Mucosa of rectum (tissue), 2 donors: ENCODE measurements around the gene ANKRD23.

Experiments
- H3K27ac ChIP-seq, 2 donors: one replicate each; pipeline ENCODE4 v1.7.0; 2013; ENCODE audit warnings: inconsistent platforms in 2 of 2, low read depth in 2 of 2, low read length in 2 of 2
- H3K27me3 ChIP-seq, 2 donors: one replicate each; pipeline ENCODE4 v1.7.0; 2013; ENCODE audit warnings: low read length in 2 of 2; ENCODE audit not compliant: control insufficient read depth in 2 of 2, insufficient read depth in 2 of 2
- H3K36me3 ChIP-seq, 2 donors: one replicate each; pipeline ENCODE4 v1.7.0; 2013; ENCODE audit warnings: low read length in 2 of 2; ENCODE audit not compliant: control insufficient read depth in 2 of 2, insufficient read depth in 2 of 2
- H3K4me1 ChIP-seq, 2 donors: one replicate each; pipeline ENCODE4 v1.7.0; 2013; ENCODE audit warnings: low read length in 2 of 2, mild to moderate bottlenecking in 1 of 2; ENCODE audit not compliant: control insufficient read depth in 2 of 2, insufficient read depth in 2 of 2
- H3K4me3 ChIP-seq, 2 donors: one replicate each; pipeline ENCODE4 v1.7.0; 2013; ENCODE audit warnings: low read length in 2 of 2
- H3K9ac ChIP-seq, 2 donors: one replicate each; pipeline ENCODE4 v1.7.0; 2013; ENCODE audit warnings: low read length in 2 of 2, low read depth in 1 of 2, mild to moderate bottlenecking in 1 of 2
- H3K9me3 ChIP-seq, 2 donors: one replicate each; pipeline ENCODE4 v1.7.0; 2013; ENCODE audit warnings: low read length in 2 of 2; ENCODE audit not compliant: control insufficient read depth in 2 of 2
- donor health status: healthy.
- donor health status: Normal muscosa, but diverticular disease.

Gene ANKRD23

GRCh38 chr2:96869281-96869821 is 25.5 kb upstream of the ANKRD23 start:
- no peaks in the 10 kb centered on the region for H3K27me3 ChIP-seq
- H3K27ac ChIP-seq = peak overlapping the region; percentile 84 to 85
- H3K4me1 ChIP-seq = peaks cover 19 to 43% of the 10 kb centered on the region in 2 donors
- peak overlapping the region; percentile 71 to 73 for H3K4me3 ChIP-seq
- H3K9ac ChIP-seq = peak overlapping the region; percentile 75 to 84
- peaks cover 14 to 16% of the 10 kb centered on the region in 2 donors for H3K36me3 ChIP-seq
- H3K9me3 ChIP-seq = no peaks in the 10 kb centered on the region

- Histone ChIP-seq H3K36me3 (peaks cover 20 to 22% of the 10 kb centered on the region in 2 donors), H3K27me3 (no peaks in the 10 kb centered on the region), H3K4me1 (peaks cover 19 to 37% of the 10 kb centered on the region in 2 donors), H3K9ac (peak overlapping the region; percentile 75 to 84), H3K9me3 (no peaks in the 10 kb centered on the region), H3K27ac (peak overlapping the region; percentile 84 to 85), H3K4me3 (peak overlapping the region; percentile 71 to 73)
Observed at GRCh38 chr2:96868555-96869280, 24.9 kb upstream of the ANKRD23 start.

- Histone ChIP-seq H3K9me3 (no peaks in the 10 kb centered on the region), H3K36me3 (peaks cover 27 to 30% of the 10 kb centered on the region in 2 donors), H3K27me3 (no peaks in the 10 kb centered on the region), H3K9ac (peak overlapping the region; percentile 72 to 84), H3K27ac (peak overlapping the region; percentile 84 to 85), H3K4me3 (peak overlapping the region; percentile 71 to 73), H3K4me1 (peaks cover 19 to 34% of the 10 kb centered on the region in 2 donors)
Observed at GRCh38 chr2:96867756-96868554, 24.1 kb upstream of the ANKRD23 start.

GRCh38 chr2:96866986-96867755 is 23.4 kb upstream of the ANKRD23 start:
- H3K27me3 ChIP-seq = no peaks in the 10 kb centered on the region
- peak overlapping the region; percentile 71 to 73 for H3K4me3 ChIP-seq
- H3K4me1 ChIP-seq = peaks cover 19 to 34% of the 10 kb centered on the region in 2 donors
- peak overlapping the region in 1 of 2 donors; percentile 84 for H3K27ac ChIP-seq
- no peaks in the 10 kb centered on the region for H3K9me3 ChIP-seq
- peaks cover 27 to 31% of the 10 kb centered on the region in 2 donors for H3K36me3 ChIP-seq
- H3K9ac ChIP-seq = peak overlapping the region; percentile 72 to 84

GRCh38 chr2:96866586-96866985 is 22.8 kb upstream of the ANKRD23 start:
- Histone ChIP-seq H3K27me3 (no peaks in the 10 kb centered on the region), H3K9me3 (no peaks in the 10 kb centered on the region), H3K4me3 (peak overlapping the region in 1 of 2 donors; percentile 34), H3K36me3 (peaks cover 30 to 37% of the 10 kb centered on the region in 2 donors), H3K4me1 (peaks cover 24 to 34% of the 10 kb centered on the region in 2 donors), H3K9ac (no peak overlapping the region), H3K27ac (no peak overlapping the region)

- peaks cover 34 to 41% of the 10 kb centered on the region in 2 donors for H3K36me3 ChIP-seq
- H3K4me3 ChIP-seq = no peak overlapping the region
- no peak overlapping the region for H3K9ac ChIP-seq
- peaks cover 26 to 32% of the 10 kb centered on the region in 2 donors for H3K4me1 ChIP-seq
- no peak overlapping the region for H3K27ac ChIP-seq
- no peaks in the 10 kb centered on the region for H3K27me3 ChIP-seq
- no peaks in the 10 kb centered on the region for H3K9me3 ChIP-seq
Observed at GRCh38 chr2:96866149-96866548, 22.3 kb upstream of the ANKRD23 start.

GRCh38 chr2:96865654-96866053 is 21.8 kb upstream of the ANKRD23 start:
- Histone ChIP-seq H3K27ac (no peak overlapping the region), H3K9ac (no peak overlapping the region), H3K36me3 (peaks cover 34 to 42% of the 10 kb centered on the region in 2 donors)

GRCh38 chr2:96864343-96865091 is 20.7 kb upstream of the ANKRD23 start:
- Histone ChIP-seq H3K4me1 (peaks cover 20 to 24% of the 10 kb centered on the region in 2 donors), H3K36me3 (peaks cover 34 to 44% of the 10 kb centered on the region in 2 donors), H3K9me3 (no peaks in the 10 kb centered on the region), H3K4me3 (no peak overlapping the region), H3K27me3 (no peaks in the 10 kb centered on the region), H3K27ac (no peak overlapping the region), H3K9ac (no peak overlapping the region)

More at GRCh38 chr2:96865654-96866053, 21.8 kb upstream of the ANKRD23 start:
- H3K27me3 ChIP-seq = no peaks in the 10 kb centered on the region
- H3K4me3 ChIP-seq = no peak overlapping the region
- no peaks in the 10 kb centered on the region for H3K9me3 ChIP-seq
- peaks cover 24 to 27% of the 10 kb centered on the region in 2 donors for H3K4me1 ChIP-seq
